GM18951 (cell line): Measurements from ENCODE around the gene SLC24A3.
A peak's percentile ranks its signal among the peaks of the same experiment; 100 is the strongest.

Experiments used
- POLR2A ChIP-seq: IDR thresholded peaks from 4 replicates; pipeline ENCODE4 v1.6.1; 2011; ENCODE audit warnings: mild to moderate bottlenecking; ENCODE audit not compliant: insufficient read length, insufficient read depth; ENCODE audit errors: extremely low read depth
- in situ Hi-C: fragments of 300-500 bp; cut with MboI; formaldehyde crosslinking; loops from one replicate; pipeline ENCODE4 v1.12.0; 2022; ENCODE audit warnings: low sequenced_read_pairs, mixed read lengths, inconsistent platforms; ENCODE audit not compliant: unreplicated experiment

Gene SLC24A3

DNA sequence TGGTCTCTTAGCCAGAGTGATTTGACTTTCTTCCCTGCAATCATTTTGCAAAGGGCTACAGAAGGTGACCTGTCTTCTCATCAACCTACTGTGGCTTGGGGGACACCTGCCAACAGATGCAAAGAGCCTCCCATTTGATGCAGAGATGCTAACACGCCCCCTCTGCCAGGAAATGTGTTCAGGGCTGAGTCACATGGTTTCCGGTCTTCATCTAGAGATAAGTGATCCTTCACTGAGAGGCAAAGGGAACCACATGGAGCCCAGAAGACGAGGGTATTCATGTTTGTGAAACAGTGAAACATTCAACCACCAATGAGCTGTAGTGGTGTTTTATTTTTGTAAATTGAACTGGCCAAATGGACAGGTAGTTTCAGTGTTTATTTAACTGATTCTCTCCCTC is 436.6 kb downstream of the SLC24A3 start:
- no peak for TF ChIP-seq POLR2A
- in situ Hi-C loops, result no loop called here

DNA sequence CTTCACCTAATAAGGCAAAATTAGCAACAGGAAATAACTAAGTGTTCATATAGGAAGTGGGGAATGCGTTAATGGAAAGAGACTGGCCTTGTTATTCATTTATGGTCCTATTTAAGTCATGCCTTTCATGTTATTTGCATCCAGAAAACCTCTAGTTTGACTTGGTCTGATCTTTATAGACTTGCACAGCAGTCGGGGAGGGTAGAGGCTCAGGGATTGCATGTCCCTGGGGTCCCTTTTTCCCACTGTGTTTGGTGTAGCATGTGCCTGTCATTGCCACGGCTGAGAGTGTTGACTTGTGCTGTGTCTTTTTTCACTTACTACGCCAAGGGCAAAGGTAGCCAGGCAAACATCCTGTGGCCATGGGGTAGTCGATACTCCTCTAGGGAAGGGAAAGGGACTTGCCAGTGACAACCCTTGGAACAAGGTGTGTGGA is 440.2 kb downstream of the SLC24A3 start:
- in situ Hi-C loops, result loop anchor here (25.0 kb wide), 1 partner anchor 1015 kb away; no protein-coding TSS in a partner anchor
- no peak for TF ChIP-seq POLR2A

DNA sequence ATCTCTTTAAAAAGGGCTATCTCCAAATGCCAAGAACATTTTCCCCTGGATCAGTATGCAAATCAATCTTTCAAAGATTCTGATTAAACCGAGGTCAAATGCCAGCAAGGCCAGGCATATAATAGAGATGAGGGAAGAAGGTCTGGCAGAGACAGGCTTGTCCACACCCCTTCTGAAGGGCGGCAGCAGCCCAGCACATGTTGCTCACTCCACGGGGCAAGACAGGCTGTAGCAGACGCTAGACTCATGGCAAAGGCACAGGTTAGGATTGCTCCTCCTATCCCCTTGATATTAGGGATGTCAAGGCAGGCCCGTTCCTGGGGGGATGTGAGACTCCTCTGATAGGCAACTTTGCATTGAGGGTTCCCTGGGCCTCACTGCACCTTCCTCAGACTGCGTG is 440.9 kb downstream of the SLC24A3 start:
- in situ Hi-C loops, result loop anchor here (25.0 kb wide), 1 partner anchor 1016 kb away; no protein-coding TSS in a partner anchor
- no peak for TF ChIP-seq POLR2A

DNA sequence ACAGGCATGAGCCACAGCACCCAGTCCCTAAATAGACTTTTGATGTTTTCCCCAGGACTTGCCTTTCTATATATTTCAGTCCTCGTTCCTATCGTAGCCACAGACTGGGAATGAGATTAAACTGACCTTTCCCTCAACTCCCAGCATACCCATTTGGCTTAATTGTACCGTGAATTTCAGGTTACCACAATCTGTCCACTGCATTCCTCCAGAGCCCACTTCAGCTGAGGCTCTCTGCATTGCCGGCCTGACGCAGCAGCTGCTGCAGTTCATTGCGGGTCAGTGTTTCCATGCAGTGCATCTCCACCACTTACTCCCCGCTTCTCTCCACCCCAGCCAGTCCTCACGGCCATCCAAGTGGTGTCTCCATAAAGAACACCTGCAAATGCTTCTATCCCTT is 442.5 kb downstream of the SLC24A3 start:
- no peak for TF ChIP-seq POLR2A
- in situ Hi-C loops, result loop anchor here (25.0 kb wide), 1 partner anchor 1018 kb away; no protein-coding TSS in a partner anchor

DNA sequence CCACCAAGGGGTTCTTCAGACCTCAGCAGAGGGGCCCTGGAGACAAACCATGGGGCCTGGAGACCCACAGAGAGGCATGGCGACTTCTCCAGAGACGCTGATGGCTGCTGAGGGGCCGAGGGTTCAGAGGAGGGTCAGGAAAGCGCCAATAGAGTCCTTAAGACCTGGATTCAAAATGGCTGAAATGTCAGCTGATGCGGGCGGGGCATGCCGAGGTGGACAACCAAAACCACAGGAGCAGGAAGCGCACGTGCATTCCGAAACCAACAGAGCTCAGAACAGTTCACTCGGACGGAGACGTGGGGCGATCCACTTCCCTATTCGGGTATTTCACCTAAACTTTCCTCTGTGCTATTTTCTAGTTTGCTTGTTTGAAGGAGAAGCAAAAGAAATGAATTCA is 445.7 kb downstream of the SLC24A3 start:
- in situ Hi-C loops, result loop anchor here (25.0 kb wide), 1 partner anchor 1021 kb away; no protein-coding TSS in a partner anchor
- TF ChIP-seq POLR2A, result peak; percentile 6

DNA sequence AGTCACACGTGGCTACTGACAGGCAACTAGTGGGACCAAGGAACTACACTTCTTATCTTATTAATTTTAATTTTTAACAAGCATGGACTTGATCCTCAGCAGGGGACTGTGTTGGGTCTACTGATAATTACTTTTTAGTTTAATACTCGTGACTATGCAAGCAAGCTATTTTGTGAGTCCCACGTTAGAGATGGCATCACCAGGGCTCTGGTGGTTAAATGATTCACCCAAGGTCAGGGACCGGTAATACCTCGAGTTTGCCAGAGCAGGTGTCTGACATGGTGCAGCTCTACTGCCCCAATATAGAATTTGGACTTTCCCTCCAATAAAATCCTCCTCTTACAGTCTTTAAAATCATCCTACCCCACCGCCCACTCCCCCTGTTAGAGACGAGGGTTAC is 447.0 kb downstream of the SLC24A3 start:
- no peak for TF ChIP-seq POLR2A
- in situ Hi-C loops, result loop anchor here (25.0 kb wide), 1 partner anchor 1022 kb away; no protein-coding TSS in a partner anchor

DNA sequence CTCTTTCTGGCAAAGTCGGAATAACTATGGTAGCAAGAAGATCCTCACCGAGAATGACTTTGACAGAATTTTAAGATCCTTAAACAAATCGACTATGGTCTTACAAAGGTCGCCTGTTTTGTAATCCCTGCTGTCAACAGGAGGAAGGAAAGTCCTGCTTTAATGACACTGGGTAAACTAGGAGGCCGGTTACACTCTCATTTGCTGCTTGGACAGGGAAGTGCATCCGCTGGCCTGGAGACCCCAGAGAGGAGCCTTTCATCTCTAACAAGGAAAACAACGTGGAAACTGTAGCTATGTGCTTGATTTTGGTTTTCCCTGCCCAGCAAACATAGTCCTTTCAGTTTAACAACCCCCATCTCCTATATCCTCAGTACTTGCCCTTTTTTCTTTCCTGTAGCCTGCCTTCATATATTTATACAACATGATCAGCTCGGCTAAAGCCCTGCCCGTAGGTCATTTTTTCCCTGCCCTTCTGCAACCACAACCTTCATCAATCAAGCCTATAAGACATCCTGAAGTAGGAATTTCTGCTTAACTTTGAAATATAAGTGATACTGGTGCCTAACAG is 448.5 kb downstream of the SLC24A3 start:
- in situ Hi-C loops, result loop anchor here (10.0 to 25.0 kb wide), 2 partner anchors 456 to 1024 kb away; no protein-coding TSS in a partner anchor
- no peak for TF ChIP-seq POLR2A

DNA sequence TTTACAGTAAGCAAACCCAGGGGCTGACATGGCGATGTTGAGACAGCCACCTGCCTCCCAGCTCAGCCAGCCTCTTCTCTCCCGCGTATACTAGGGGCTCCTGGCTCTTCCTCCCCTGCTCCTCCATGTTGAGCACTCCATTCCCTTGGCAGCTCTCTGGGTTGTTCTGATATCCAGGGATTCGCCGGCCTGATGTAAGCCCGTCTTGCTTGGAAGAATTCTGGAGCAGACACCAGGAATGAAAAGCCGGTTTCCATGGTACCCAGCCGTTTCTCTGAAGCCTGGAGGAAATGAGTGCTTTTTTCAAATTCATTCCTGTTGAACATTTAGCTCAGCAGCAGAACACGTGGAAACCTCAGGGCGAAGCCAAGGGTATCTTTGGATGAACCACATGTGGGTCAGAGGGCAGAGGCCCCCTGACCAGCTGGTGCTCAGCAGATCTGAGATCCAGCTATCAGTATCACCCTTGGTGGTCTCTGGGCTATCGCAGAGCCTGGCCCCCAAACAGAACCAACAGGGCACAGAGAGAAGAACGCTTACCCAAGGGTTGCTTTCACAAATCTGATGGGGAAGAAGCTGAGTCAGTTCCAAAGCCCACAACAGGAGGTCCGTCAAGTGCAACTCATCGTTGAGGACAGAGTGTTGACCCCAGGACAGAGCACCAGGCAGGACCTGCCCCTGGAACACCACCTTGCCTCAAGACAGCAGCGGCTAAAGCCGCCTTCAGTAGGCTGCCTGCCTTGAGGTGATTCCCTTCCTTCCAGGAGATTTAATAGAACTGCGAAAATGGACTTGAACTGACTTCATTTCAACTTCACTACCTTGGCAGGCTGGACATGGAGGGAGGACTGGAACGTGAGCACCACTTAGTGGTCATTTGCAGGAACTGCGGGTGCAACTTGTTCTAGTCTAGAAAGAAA is 449.5 kb downstream of the SLC24A3 start:
- no peak for TF ChIP-seq POLR2A
- in situ Hi-C loops, result loop anchor here (10.0 to 25.0 kb wide), 2 partner anchors 457 to 1025 kb away; no protein-coding TSS in a partner anchor

DNA sequence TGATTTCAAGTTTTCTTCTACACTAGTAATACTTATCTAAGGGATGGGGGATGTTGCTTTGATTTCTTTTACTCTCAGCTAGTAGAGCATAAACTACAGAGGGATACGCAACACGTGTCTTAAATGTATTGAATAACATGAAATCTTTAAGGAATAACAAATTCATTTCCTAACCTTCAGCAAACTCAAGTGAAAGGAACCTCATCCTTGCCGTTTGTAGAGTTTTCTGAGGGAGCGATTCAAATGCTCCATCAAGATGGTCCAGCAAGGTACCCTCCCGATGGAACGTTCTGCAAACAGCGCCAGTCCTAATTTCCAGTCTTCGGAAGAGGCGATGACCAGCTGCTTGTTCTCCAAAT is 450.2 kb downstream of the SLC24A3 start:
- in situ Hi-C loops, result loop anchor here (10.0 to 25.0 kb wide), 2 partner anchors 458 to 1025 kb away; no protein-coding TSS in a partner anchor
- no peak for TF ChIP-seq POLR2A

DNA sequence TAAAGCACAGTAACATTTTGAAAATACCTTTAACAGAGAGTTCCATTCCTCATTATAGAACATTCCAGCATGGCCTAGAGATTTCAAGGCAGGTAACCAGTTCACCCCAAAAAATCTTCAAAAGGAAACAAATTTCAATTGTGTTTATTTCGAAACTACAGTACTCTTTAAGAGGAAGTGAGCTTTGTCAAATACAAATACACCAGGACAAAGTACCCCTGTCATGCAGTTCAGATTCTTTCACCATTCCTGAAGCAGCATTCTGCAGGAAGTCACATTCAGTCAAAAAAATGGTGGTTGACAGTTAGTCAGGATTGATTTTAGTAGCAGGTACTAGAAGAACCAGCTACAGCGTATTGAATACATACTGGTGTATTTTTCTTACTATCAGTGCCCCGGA is 456.0 kb downstream of the SLC24A3 start:
- in situ Hi-C loops, result loop anchor here (10.0 to 25.0 kb wide), 2 partner anchors 464 to 1031 kb away; no protein-coding TSS in a partner anchor

DNA sequence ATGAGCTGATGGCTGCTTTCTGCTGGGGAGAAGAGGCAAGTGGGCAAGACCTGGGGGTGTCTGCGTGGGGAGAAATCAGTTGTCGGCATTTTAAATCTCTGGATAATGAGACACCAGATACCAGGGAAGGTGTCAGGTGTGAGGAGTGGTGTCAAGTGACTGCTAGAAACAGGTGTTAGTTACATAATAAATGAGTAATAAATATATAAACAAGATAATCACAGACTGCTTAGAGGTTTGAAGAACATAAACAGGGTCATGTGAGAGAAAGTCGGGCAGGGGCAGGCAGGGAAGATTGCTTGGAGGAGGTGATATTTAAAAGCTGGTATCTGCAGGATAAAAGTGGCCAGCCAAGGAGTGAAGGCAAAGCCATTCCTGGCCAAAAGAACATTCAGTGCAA is 458.4 kb downstream of the SLC24A3 start:
- no peak for TF ChIP-seq POLR2A
- in situ Hi-C loops, result loop anchor here (25.0 kb wide), 1 partner anchor 1034 kb away; no protein-coding TSS in a partner anchor

More for the DNA sequence above, 456.0 kb downstream of the SLC24A3 start:
- TF ChIP-seq POLR2A, result no peak

DNA sequence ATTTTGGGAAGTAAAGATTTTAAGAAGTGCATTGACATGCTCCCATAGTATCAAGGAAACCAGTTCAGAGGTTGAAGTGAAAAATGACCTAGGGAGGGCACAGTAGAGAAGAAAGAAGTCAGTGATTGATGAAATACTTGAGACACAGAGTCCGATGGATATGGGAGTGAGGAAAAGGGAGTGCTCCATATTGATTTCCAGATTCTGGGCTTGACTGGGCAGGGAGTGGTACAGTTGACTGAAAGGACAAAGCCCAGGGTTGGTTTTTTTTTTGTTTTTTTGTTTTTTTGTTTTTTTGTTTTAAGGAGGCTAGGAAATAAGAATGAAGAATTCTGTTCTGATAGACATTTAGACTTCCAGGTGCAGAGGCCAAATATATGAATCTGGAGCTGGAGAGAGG is 458.9 kb downstream of the SLC24A3 start:
- in situ Hi-C loops, result loop anchor here (25.0 kb wide), 1 partner anchor 1034 kb away; no protein-coding TSS in a partner anchor
- TF ChIP-seq POLR2A, result no peak

DNA sequence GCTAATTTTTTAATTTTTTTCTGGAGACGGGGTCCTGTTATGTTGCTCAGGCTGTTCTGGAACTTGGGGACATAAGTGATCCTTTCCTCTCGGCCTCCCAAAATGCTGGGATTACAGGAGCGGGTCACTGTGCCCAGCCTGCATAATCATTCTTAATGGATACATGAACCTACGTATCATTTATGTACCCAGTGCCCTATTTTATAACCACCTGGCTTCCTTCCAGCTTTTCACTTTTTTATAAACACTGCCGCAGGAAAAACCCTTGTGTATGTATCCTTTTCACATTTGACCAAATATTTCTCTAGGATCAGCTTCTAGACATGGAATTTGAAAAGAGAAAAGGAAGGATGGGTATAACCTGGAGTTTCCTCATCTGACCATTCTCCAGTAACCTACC is 460.1 kb downstream of the SLC24A3 start:
- in situ Hi-C loops, result loop anchor here (25.0 kb wide), 1 partner anchor 1035 kb away; no protein-coding TSS in a partner anchor

More for the DNA sequence above, 460.1 kb downstream of the SLC24A3 start:
- no peak for TF ChIP-seq POLR2A
